ENCODE data around the gene GABRA4. TPM values are rescaled to one million over a fixed set of nuclear protein-coding genes. Genes with fewer than 3 reads are reported as not detected.

The GABRA4 gene
- total RNA-seq, 6 donors from 2014 or later = not detected

- no peaks in the 10 kb centered on the region for H3K36me3 ChIP-seq
- no peaks in the 10 kb centered on the region for H3K27me3 ChIP-seq
- 47 to 51% methylated on average over 3 of the region's 3 CpGs for WGBS, 2 donors
- H3K4me1 ChIP-seq = no peaks in the 10 kb centered on the region
- no peak for TF ChIP-seq POLR2AphosphoS5 (IDR thresholded peaks at IDR 0.05)
- TF ChIP-seq EP300 (IDR thresholded peaks at IDR 0.05) = no peak
- TF ChIP-seq POLR2A (IDR thresholded peaks at IDR 0.05) = no peak
- no peak for TF ChIP-seq CTCF (IDR thresholded peaks at IDR 0.05)
- no peak overlapping the region for H3K27ac ChIP-seq
- no peak for ATAC-seq (ENCODE audit: low FRiP score in 2 of 2)
- no peak for DNase-seq
- no peak overlapping the region for H3K4me3 ChIP-seq
- no peaks in the 10 kb centered on the region for H3K9me3 ChIP-seq
Observed at GRCh38 chr4:46930891-46931290, 62.5 kb downstream of the GABRA4 start.

- DNase-seq = no peak
- H3K9me3 ChIP-seq = no peaks in the 10 kb centered on the region
Observed at GRCh38 chr4:46927201-46927600, 66.2 kb downstream of the GABRA4 start.

DNA sequence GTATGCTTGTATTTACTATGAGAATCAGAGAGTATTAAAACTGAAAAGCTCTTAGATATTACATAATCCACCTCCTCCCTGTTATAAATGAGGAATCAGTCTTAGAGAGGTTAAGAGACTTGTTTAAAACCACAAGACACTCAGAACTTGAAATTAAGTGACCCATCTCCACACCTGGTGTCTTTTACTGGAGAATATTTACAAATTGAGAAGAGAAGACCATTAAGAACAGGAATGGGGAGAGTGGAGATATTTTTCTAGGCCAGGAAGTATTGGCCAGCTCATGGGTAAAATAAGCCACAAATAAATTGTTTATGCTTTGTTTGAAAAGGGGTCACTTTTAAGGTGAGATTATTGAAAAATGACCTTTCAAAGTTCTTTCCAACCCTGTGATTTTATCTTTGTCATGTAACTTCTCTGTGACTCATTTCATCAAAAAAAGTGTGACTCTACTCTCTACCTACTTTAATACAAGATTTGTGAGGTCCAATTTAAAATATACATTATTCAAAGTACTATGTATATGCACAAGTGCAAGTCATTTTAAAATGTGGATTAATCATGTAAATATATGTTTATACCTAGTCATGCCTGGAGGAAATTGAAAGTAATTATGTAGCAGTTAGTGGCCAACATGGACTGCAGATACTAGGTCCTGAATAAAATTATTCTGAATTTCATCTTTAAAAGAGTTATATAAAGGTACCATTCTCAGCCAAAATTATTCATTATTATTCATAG, 68.4 kb downstream of the GABRA4 start:
- H3K27ac ChIP-seq = no peak overlapping the region
- no peaks in the 10 kb centered on the region for H3K27me3 ChIP-seq
- no peaks in the 10 kb centered on the region for H3K9me3 ChIP-seq
- DNase-seq (no peak), ATAC-seq (ENCODE audit: low FRiP score in 2 of 2) (no peak)
- no peaks in the 10 kb centered on the region for H3K36me3 ChIP-seq
- no peak overlapping the region for H3K4me3 ChIP-seq
- TF ChIP-seq POLR2A (IDR thresholded peaks at IDR 0.05) (no peak), POLR2AphosphoS5 (IDR thresholded peaks at IDR 0.05) (no peak), EP300 (IDR thresholded peaks at IDR 0.05) (no peak), CTCF (IDR thresholded peaks at IDR 0.05) (no peak)
- no peaks in the 10 kb centered on the region for H3K4me1 ChIP-seq

More at GRCh38 chr4:46927201-46927600, 66.2 kb downstream of the GABRA4 start:
- no peaks in the 10 kb centered on the region for H3K27me3 ChIP-seq
- H3K27ac ChIP-seq = no peak overlapping the region
- H3K4me3 ChIP-seq = no peak overlapping the region
- no peak for ATAC-seq (ENCODE audit: low FRiP score in 2 of 2)
- H3K4me1 ChIP-seq = no peaks in the 10 kb centered on the region
- H3K36me3 ChIP-seq = no peaks in the 10 kb centered on the region
- TF ChIP-seq EP300 (IDR thresholded peaks at IDR 0.05) (no peak), POLR2A (IDR thresholded peaks at IDR 0.05) (no peak), POLR2AphosphoS5 (IDR thresholded peaks at IDR 0.05) (no peak), CTCF (IDR thresholded peaks at IDR 0.05) (no peak)

GRCh38 chr4:46922205-46922604, 71.2 kb downstream of the GABRA4 start:
- Histone ChIP-seq H3K4me1 (no peaks in the 10 kb centered on the region), H3K9me3 (no peaks in the 10 kb centered on the region), H3K36me3 (no peaks in the 10 kb centered on the region), H3K27ac (no peak overlapping the region), H3K27me3 (no peaks in the 10 kb centered on the region), H3K4me3 (no peak overlapping the region)
- no peak for TF ChIP-seq CTCF (IDR thresholded peaks at IDR 0.05)
- TF ChIP-seq POLR2AphosphoS5 (IDR thresholded peaks at IDR 0.05) = no peak
- TF ChIP-seq POLR2A (IDR thresholded peaks at IDR 0.05) = no peak
- TF ChIP-seq EP300 (IDR thresholded peaks at IDR 0.05) = no peak
- DNase-seq (no peak), ATAC-seq (ENCODE audit: low FRiP score in 2 of 2) (no peak)
- WGBS, 2 donors = 66 to 72% methylated on average over 3 of the region's 3 CpGs

- TF ChIP-seq POLR2A (IDR thresholded peaks at IDR 0.05) = no peak
- no peak for TF ChIP-seq CTCF (IDR thresholded peaks at IDR 0.05)
- TF ChIP-seq EP300 (IDR thresholded peaks at IDR 0.05) = no peak
- TF ChIP-seq POLR2AphosphoS5 (IDR thresholded peaks at IDR 0.05) = no peak
- WGBS, 2 donors = 90 to 95% methylated on average over 12 of the region's 12 CpGs
- H3K9me3 ChIP-seq = no peaks in the 10 kb centered on the region
- H3K4me1 ChIP-seq = no peaks in the 10 kb centered on the region
- H3K27me3 ChIP-seq = no peaks in the 10 kb centered on the region
- ATAC-seq (ENCODE audit: low FRiP score in 2 of 2) (no peak), DNase-seq (no peak)
- no peaks in the 10 kb centered on the region for H3K36me3 ChIP-seq
- no peak within 1 kb of the TSS for H3K4me3 ChIP-seq
- no peak within 1 kb of the TSS for H3K27ac ChIP-seq
Observed at GRCh38 chr4:46909078-46909477, 84.3 kb downstream of the GABRA4 start, which contains the start of gene COX7B2. COX7B2 (minus strand) TSS chr4:46909245; CDS start chr4:46735192, 174,053 bp downstream.

Data from upper lobe of left lung (tissue), 6 donors.